Mesodermal cell (in vitro differentiated cells): Measurements from ENCODE around the gene SERPINB3.
"Not testable (repeated sequence)": the region's sequence is repeated elsewhere in the genome, so short reads cannot be mapped to it uniquely, and the experiment has no call there.

ENCODE experiments used
- H3K27ac ChIP-seq: 2 replicates; pipeline ENCODE4 v1.7.0; 2013; ENCODE audit warnings: mild to moderate bottlenecking, low read depth, low read length, moderate library complexity; ENCODE audit not compliant: severe bottlenecking
- H3K36me3 ChIP-seq: 2 replicates; pipeline ENCODE4 v1.7.1; 2013; ENCODE audit warnings: mild to moderate bottlenecking, low read length, moderate library complexity; ENCODE audit not compliant: control insufficient read depth, insufficient read depth
- H3K4me1 ChIP-seq: one replicate; pipeline ENCODE4 v1.7.1; 2013; ENCODE audit warnings: mild to moderate bottlenecking, low read length; ENCODE audit not compliant: insufficient read depth, control insufficient read depth, poor library complexity, severe bottlenecking
- H3K4me3 ChIP-seq: 2 replicates; pipeline ENCODE4 v1.7.0; 2013; ENCODE audit warnings: low read length, control low read depth, mild to moderate bottlenecking; ENCODE audit not compliant: insufficient read depth, poor library complexity, severe bottlenecking; ENCODE audit errors: extremely low read depth
- H3K9me3 ChIP-seq: 2 replicates; pipeline ENCODE4 v1.7.1; 2013; ENCODE audit warnings: mild to moderate bottlenecking, low read length, moderate library complexity; ENCODE audit not compliant: control insufficient read depth
- WGBS, 2 experiments: methylation state at CpG; one replicate each; pipeline ENCODE4 v1.1.5; 2013; ENCODE audit warnings: missing lambda C conversion rate in 2 of 2; ENCODE audit not compliant: insufficient coverage in 2 of 2; 5-methylcytosine and 5-hydroxymethylcytosine counted together

The SERPINB3 gene

GRCh38 chr18:63683890-63684289, 22.2 kb upstream of the SERPINB3 start:
- Histone ChIP-seq H3K9me3 (no peaks in the 10 kb centered on the region), H3K27ac (no peak overlapping the region), H3K4me3 (no peak overlapping the region), H3K4me1 (peaks cover 11% of the 10 kb centered on the region), H3K36me3 (no peaks in the 10 kb centered on the region)
- 83 to 86% methylated on average over 3 of the region's 5 CpGs for WGBS, 2 experiments

- Histone ChIP-seq H3K27ac (peak overlapping the region; percentile 87), H3K36me3 (no peaks in the 10 kb centered on the region), H3K4me1 (peaks cover 11% of the 10 kb centered on the region), H3K4me3 (no peak overlapping the region), H3K9me3 (no peaks in the 10 kb centered on the region)
- 38 to 67% methylated on average over 1 to 2 of the region's 2 CpGs for WGBS, 2 experiments
These were observed 21.5 kb upstream of the SERPINB3 start for GRCh38 chr18:63683152-63683551.

GRCh38 chr18:63681449-63682340, 20.0 kb upstream of the SERPINB3 start:
- Histone ChIP-seq H3K36me3 (no peaks in the 10 kb centered on the region), H3K27ac (no peak overlapping the region), H3K9me3 (no peaks in the 10 kb centered on the region), H3K4me3 (no peak overlapping the region), H3K4me1 (peaks cover 11% of the 10 kb centered on the region)
- no CpG with 5 or more reads among the region's 2 CpGs for WGBS, 2 experiments

- Histone ChIP-seq H3K36me3 (no peaks in the 10 kb centered on the region), H3K9me3 (no peaks in the 10 kb centered on the region), H3K4me3 (no peak overlapping the region), H3K4me1 (peaks cover 11% of the 10 kb centered on the region), H3K27ac (no peak overlapping the region)
- WGBS, 2 experiments, result 92 to 96% methylated on average over 2 to 3 of the region's 5 CpGs
These were observed 18.3 kb upstream of the SERPINB3 start for GRCh38 chr18:63679820-63680606.

GRCh38 chr18:63677500-63678225, 16.0 kb upstream of the SERPINB3 start:
- H3K27ac ChIP-seq, result no peak overlapping the region
- H3K9me3 ChIP-seq, result no peaks in the 10 kb centered on the region
- no peaks in the 10 kb centered on the region for H3K4me1 ChIP-seq
- H3K36me3 ChIP-seq, result no peaks in the 10 kb centered on the region
- 75 to 86% methylated on average over 4 to 5 of the region's 5 CpGs for WGBS, 2 experiments
- H3K4me3 ChIP-seq, result no peak overlapping the region

- no peak overlapping the region for H3K4me3 ChIP-seq
These were observed 15.0 kb upstream of the SERPINB3 start for GRCh38 chr18:63676526-63677323.

GRCh38 chr18:63664571-63664970, 2.9 kb upstream of the SERPINB3 start:
- WGBS, 2 experiments, result 78% methylated on average over 1 of the region's 1 CpG; no CpG with 5 or more reads in 1 of the 2 experiments
- Histone ChIP-seq H3K4me3 (no peak overlapping the region), H3K9me3 (no peaks in the 10 kb centered on the region), H3K4me1 (no peaks in the 10 kb centered on the region), H3K36me3 (no peaks in the 10 kb centered on the region), H3K27ac (no peak overlapping the region)

More at GRCh38 chr18:63676526-63677323, 15.0 kb upstream of the SERPINB3 start:
- H3K36me3 ChIP-seq, result no peaks in the 10 kb centered on the region
- WGBS, 2 experiments, result 13 to 17% methylated on average over 3 of the region's 5 CpGs
- H3K9me3 ChIP-seq, result peaks cover 2% of the 10 kb centered on the region
- no peaks in the 10 kb centered on the region for H3K4me1 ChIP-seq
- no peak overlapping the region for H3K27ac ChIP-seq

GRCh38 chr18:63658920-63659319, 2.8 kb downstream of the SERPINB3 start:
- H3K27ac ChIP-seq, H3K4me3 ChIP-seq, H3K4me1 ChIP-seq, H3K36me3 ChIP-seq, H3K9me3 ChIP-seq: not testable (repeated sequence)
- 86 to 100% methylated on average over 1 to 2 of the region's 4 CpGs for WGBS, 2 experiments

- WGBS, 2 experiments, result 80 to 83% methylated on average over 1 to 2 of the region's 3 CpGs
- H3K4me3 ChIP-seq, H3K9me3 ChIP-seq, H3K36me3 ChIP-seq, H3K4me1 ChIP-seq, H3K27ac ChIP-seq: not testable (repeated sequence)
These were observed 11.4 kb downstream of the SERPINB3 start for GRCh38 chr18:63650271-63650670.

GRCh38 chr18:63648241-63648640, 13.5 kb downstream of the SERPINB3 start:
- H3K4me1 ChIP-seq, result no peaks in the 10 kb centered on the region
- H3K9me3 ChIP-seq, result no peaks in the 10 kb centered on the region
- H3K4me3 ChIP-seq, result no peak overlapping the region
- H3K27ac ChIP-seq, result no peak overlapping the region
- 68 to 73% methylated on average over 5 to 6 of the region's 7 CpGs for WGBS, 2 experiments
- no peaks in the 10 kb centered on the region for H3K36me3 ChIP-seq
